IPS-NIHi11 (cell line): ENCODE results near the gene NUP155.
A peak's percentile ranks its signal among the peaks of the same experiment; 100 is the strongest.
"Not testable (repeated sequence)": the region's sequence is repeated elsewhere in the genome, so short reads cannot be mapped to it uniquely, and the experiment has no call there.

Experiments
- DNase-seq: peaks from one replicate; pipeline ENCODE4 v3.0.0; 2012; ENCODE audit warnings: mixed read lengths, low spot score

NUP155 gene

GRCh38 chr5:37370864-37371726 lies at the start of gene NUP155:
TSS of gene NUP155 (minus strand) at chr5:37371106. CDS start at chr5:37370977, 129 bp downstream.
- peak; percentile 93 for DNase-seq

GRCh38 chr5:37417347-37417746 lies 46.4 kb upstream of the NUP155 start:
- no peak for DNase-seq

GRCh38 chr5:37415456-37415855 lies 44.5 kb upstream of the NUP155 start:
- DNase-seq, result not testable (repeated sequence)

- no peak for DNase-seq
Measured at GRCh38 chr5:37412515-37412914, 41.6 kb upstream of the NUP155 start.

GRCh38 chr5:37400501-37400900 lies 29.6 kb upstream of the NUP155 start:
- no peak for DNase-seq

- no peak for DNase-seq
Measured at GRCh38 chr5:37396352-37396751, 25.4 kb upstream of the NUP155 start.

- DNase-seq, result no peak
Measured at GRCh38 chr5:37391591-37391990, 20.7 kb upstream of the NUP155 start.

- DNase-seq, result peak; percentile 81
Measured at GRCh38 chr5:37379100-37379628, 8.3 kb upstream of the NUP155 start, which contains the start of gene WDR70. TSS of gene WDR70 (plus strand) at chr5:37379318. CDS start at chr5:37379368, 50 bp downstream.

GRCh38 chr5:37378066-37378465 lies 7.2 kb upstream of the NUP155 start:
- not testable (repeated sequence) for DNase-seq

GRCh38 chr5:37375091-37375490 lies 4.2 kb upstream of the NUP155 start:
- no peak for DNase-seq

GRCh38 chr5:37370550-37370863 lies 399 bp downstream of the NUP155 start:
- no peak for DNase-seq

- no peak for DNase-seq
Measured at GRCh38 chr5:37355161-37355560, 15.7 kb downstream of the NUP155 start.

GRCh38 chr5:37342741-37343140 lies 28.2 kb downstream of the NUP155 start:
- DNase-seq, result not testable (repeated sequence)

GRCh38 chr5:37334754-37335153 lies 36.2 kb downstream of the NUP155 start:
- DNase-seq, result not testable (repeated sequence)

- DNase-seq, result no peak
Measured at GRCh38 chr5:37326536-37326935, 44.4 kb downstream of the NUP155 start.

GRCh38 chr5:37323607-37324006 lies 47.3 kb downstream of the NUP155 start:
- no peak for DNase-seq

- DNase-seq, result no peak
Measured at GRCh38 chr5:37319037-37319782, 51.7 kb downstream of the NUP155 start.

- DNase-seq, result no peak
Measured at GRCh38 chr5:37316027-37316426, 54.9 kb downstream of the NUP155 start.

- no peak for DNase-seq
Measured at GRCh38 chr5:37310360-37310759, 60.5 kb downstream of the NUP155 start.

GRCh38 chr5:37308793-37309192 lies 62.1 kb downstream of the NUP155 start:
- no peak for DNase-seq

- no peak for DNase-seq
Measured at GRCh38 chr5:37304888-37305287, 66.0 kb downstream of the NUP155 start.

- DNase-seq, result not testable (repeated sequence)
Measured at GRCh38 chr5:37296313-37296712, 74.6 kb downstream of the NUP155 start.
